Measurements from ENCODE around the gene PPP2R3B. TPM values are rescaled to one million over a fixed set of nuclear protein-coding genes. Genes with fewer than 3 reads are reported as not detected.
"Not testable (repeated sequence)": the region's sequence is repeated elsewhere in the genome, so short reads cannot be mapped to it uniquely, and the experiment has no call there.

The PPP2R3B gene
- total RNA-seq, 4 donors from 2014 or later: 4.1 to 16.1 (median 9.4) TPM

DNA sequence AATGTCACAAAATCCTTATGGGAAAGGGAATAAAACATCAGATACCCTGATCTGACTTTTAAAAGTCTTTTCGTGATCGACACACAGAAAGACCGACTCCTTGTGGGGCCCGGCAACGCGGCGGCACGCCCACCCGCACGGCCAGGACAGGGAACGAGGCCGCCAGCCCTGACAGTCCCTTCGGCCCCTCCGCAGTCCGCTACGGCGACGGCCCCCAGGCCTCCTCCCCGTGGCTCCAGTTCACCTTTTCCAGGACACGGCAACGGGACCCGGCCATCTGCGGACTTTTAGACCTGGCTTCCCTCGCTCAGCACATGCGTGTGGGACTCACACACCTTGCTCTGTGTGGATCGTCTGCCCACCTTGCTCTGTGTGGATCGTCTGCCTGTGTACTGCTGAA is 34.5 kb downstream of the PPP2R3B start:
- Histone ChIP-seq H3K27me3 (no peaks in the 10 kb centered on the region), H3K36me3 (no peaks in the 10 kb centered on the region), H3K9me3 (no peaks in the 10 kb centered on the region), H3K4me1 (no peaks in the 10 kb centered on the region), H3K27ac (no peak overlapping the region), H3K4me3 (no peak overlapping the region)
- no peak for DNase-seq
- intact Hi-C loops (cut with DNase I; ENCODE audit: low total_unique reads): no loop called here
- TF ChIP-seq, protein P1, sequence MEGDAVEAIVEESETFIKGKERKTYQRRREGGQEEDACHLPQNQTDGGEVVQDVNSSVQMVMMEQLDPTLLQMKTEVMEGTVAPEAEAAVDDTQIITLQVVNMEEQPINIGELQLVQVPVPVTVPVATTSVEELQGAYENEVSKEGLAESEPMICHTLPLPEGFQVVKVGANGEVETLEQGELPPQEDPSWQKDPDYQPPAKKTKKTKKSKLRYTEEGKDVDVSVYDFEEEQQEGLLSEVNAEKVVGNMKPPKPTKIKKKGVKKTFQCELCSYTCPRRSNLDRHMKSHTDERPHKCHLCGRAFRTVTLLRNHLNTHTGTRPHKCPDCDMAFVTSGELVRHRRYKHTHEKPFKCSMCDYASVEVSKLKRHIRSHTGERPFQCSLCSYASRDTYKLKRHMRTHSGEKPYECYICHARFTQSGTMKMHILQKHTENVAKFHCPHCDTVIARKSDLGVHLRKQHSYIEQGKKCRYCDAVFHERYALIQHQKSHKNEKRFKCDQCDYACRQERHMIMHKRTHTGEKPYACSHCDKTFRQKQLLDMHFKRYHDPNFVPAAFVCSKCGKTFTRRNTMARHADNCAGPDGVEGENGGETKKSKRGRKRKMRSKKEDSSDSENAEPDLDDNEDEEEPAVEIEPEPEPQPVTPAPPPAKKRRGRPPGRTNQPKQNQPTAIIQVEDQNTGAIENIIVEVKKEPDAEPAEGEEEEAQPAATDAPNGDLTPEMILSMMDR (IDR thresholded peaks at IDR 0.05): no peak
- TF ChIP-seq POLR2A (IDR thresholded peaks at IDR 0.05): no peak

- TF ChIP-seq POLR2A (IDR thresholded peaks at IDR 0.05): no peak
- TF ChIP-seq, protein P1 (IDR thresholded peaks at IDR 0.05): no peak
- Histone ChIP-seq H3K4me1 (no peaks in the 10 kb centered on the region), H3K4me3 (no peak overlapping the region), H3K9me3 (no peaks in the 10 kb centered on the region), H3K27me3 (no peaks in the 10 kb centered on the region), H3K36me3 (no peaks in the 10 kb centered on the region), H3K27ac (no peak overlapping the region)
- DNase-seq: no peak
- intact Hi-C loops (cut with DNase I; ENCODE audit: low total_unique reads): no loop called here
These were observed 35.0 kb downstream of the PPP2R3B start for GRCh38 chrX:351736-352135.

- H3K27me3 ChIP-seq; DNase-seq; H3K9me3 ChIP-seq; H3K36me3 ChIP-seq; intact Hi-C loops (cut with DNase I; ENCODE audit: low total_unique reads); H3K4me3 ChIP-seq; H3K27ac ChIP-seq; H3K4me1 ChIP-seq: not testable (repeated sequence)
These were observed 35.4 kb downstream of the PPP2R3B start for GRCh38 chrX:351324-351641.

- H3K27ac ChIP-seq: no peak overlapping the region
- no peaks in the 10 kb centered on the region for H3K4me1 ChIP-seq
- no peaks in the 10 kb centered on the region for H3K9me3 ChIP-seq
- H3K27me3 ChIP-seq: no peaks in the 10 kb centered on the region
- DNase-seq: no peak
- intact Hi-C loops (cut with DNase I; ENCODE audit: low total_unique reads): no loop called here
- TF ChIP-seq, protein P1 (IDR thresholded peaks at IDR 0.05): no peak
- TF ChIP-seq POLR2A (IDR thresholded peaks at IDR 0.05): no peak
- no peak overlapping the region for H3K4me3 ChIP-seq
- no peaks in the 10 kb centered on the region for H3K36me3 ChIP-seq
These were observed 36.0 kb downstream of the PPP2R3B start for GRCh38 chrX:350534-351323.

DNA sequence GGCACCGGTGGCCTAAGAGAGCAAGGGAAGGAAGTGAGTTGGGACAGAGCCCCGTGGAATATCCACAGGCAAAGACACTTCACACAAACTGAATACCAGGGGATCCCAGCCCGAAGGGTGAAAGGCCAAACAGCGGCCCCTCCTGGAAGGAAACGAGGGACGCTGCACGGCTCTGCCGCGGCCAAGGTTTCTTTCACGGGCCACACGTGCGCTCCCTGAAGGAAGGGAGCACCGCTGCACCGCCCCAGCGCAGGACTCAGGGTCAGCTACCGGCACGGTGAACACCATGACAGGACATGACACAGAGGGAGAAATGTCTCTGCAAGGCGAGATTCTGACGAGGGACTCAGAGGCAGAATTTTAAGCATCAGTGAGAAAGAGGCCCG is 36.6 kb downstream of the PPP2R3B start:
- Histone ChIP-seq H3K36me3 (no peaks in the 10 kb centered on the region), H3K27me3 (no peaks in the 10 kb centered on the region), H3K9me3 (no peaks in the 10 kb centered on the region), H3K4me3 (no peak overlapping the region), H3K4me1 (no peaks in the 10 kb centered on the region), H3K27ac (no peak overlapping the region)
- TF ChIP-seq, protein P1 (IDR thresholded peaks at IDR 0.05): no peak
- no peak for TF ChIP-seq POLR2A (IDR thresholded peaks at IDR 0.05)
- no peak for DNase-seq
- intact Hi-C loops (cut with DNase I; ENCODE audit: low total_unique reads): no loop called here

- DNase-seq: no peak
- Histone ChIP-seq H3K27ac (no peak overlapping the region), H3K4me1 (no peaks in the 10 kb centered on the region), H3K4me3 (no peak overlapping the region), H3K27me3 (no peaks in the 10 kb centered on the region), H3K36me3 (no peaks in the 10 kb centered on the region), H3K9me3 (no peaks in the 10 kb centered on the region)
- intact Hi-C loops (cut with DNase I; ENCODE audit: low total_unique reads): no loop called here
- TF ChIP-seq POLR2A (IDR thresholded peaks at IDR 0.05): no peak
- TF ChIP-seq, protein P1 (IDR thresholded peaks at IDR 0.05): no peak
These were observed 37.0 kb downstream of the PPP2R3B start for GRCh38 chrX:349702-350101.
